Activated T-helper 1 cell treated with anti-CD3 and anti-CD28 coated beads, Interleukin-12 subunit alpha, Interleukin-12 subunit beta, Interleukin-2, Interleukin-4 antibody, amounts not matched to agents 30 ng/mL and 10 ng/mL and 1 ng/mL, durations not matched to agents 14 hours and 24 hours and 36 hours (primary cell): Measurements from ENCODE around the gene TULP3. TPM values are rescaled to one million over a fixed set of nuclear protein-coding genes. Genes with fewer than 3 reads are reported as not detected.

Experiments
- DNase-seq: peaks from one replicate; pipeline ENCODE4 v3.0.0; 2021; ENCODE audit warnings: low spot score
- H3K27ac Mint-ChIP-seq: one replicate; pipeline ENCODE4 v1.8.0; 2021; ENCODE audit warnings: mild to moderate bottlenecking, mixed read lengths
- H3K27me3 Mint-ChIP-seq: one replicate; pipeline ENCODE4 v1.8.0; 2022; ENCODE audit warnings: mild to moderate bottlenecking, moderate library complexity, mixed read lengths; ENCODE audit not compliant: insufficient read depth
- H3K36me3 Mint-ChIP-seq: one replicate; pipeline ENCODE4 v1.8.0; 2021; ENCODE audit warnings: low read depth, mixed read lengths
- H3K4me1 Mint-ChIP-seq: one replicate; pipeline ENCODE4 v1.8.0; 2021; ENCODE audit warnings: low read depth, mixed read lengths
- H3K4me3 Mint-ChIP-seq: one replicate; pipeline ENCODE4 v1.8.0; 2021; ENCODE audit warnings: mild to moderate bottlenecking, moderate library complexity, mixed read lengths
- H3K9me3 Mint-ChIP-seq: one replicate; pipeline ENCODE4 v1.8.0; 2021; ENCODE audit warnings: mixed read lengths
- intact Hi-C: fragments of 100-400 bp; cut with micrococcal nuclease; formaldehyde crosslinking; loops from one replicate; pipeline ENCODE4 v1.15.1; 2024
- total RNA-seq: library from RNA; stranded (reverse); gene quantifications from 2 replicates; pipeline ENCODE4 v1.2.3, GENCODE V29; 2022

The TULP3 gene
- total RNA-seq, 1 donor from 2014 or later, result 8.6 TPM

GRCh38 chr12:2886768-2887450 is 3.8 kb upstream of the TULP3 start:
- intact Hi-C loops, result no loop called here
- no peaks in the 10 kb centered on the region for H3K27me3 Mint-ChIP-seq
- DNase-seq, result no peak
- peaks cover 37% of the 10 kb centered on the region for H3K4me1 Mint-ChIP-seq
- peaks cover 30% of the 10 kb centered on the region for H3K36me3 Mint-ChIP-seq
- H3K4me3 Mint-ChIP-seq, result no peak overlapping the region
- no peaks in the 10 kb centered on the region for H3K9me3 Mint-ChIP-seq
- H3K27ac Mint-ChIP-seq, result no peak overlapping the region

GRCh38 chr12:2890001-2890387 is 697 bp upstream of the TULP3 start:
- no peaks in the 10 kb centered on the region for H3K27me3 Mint-ChIP-seq
- peaks cover 30% of the 10 kb centered on the region for H3K4me1 Mint-ChIP-seq
- intact Hi-C loops, result loop anchor here (1.0 to 5.0 kb wide), 9 partner anchors 13 to 982 kb away; partner anchors contain the start of genes DCP1B, FKBP4, FOXM1 and ITFG2
- no peak for DNase-seq
- no peaks in the 10 kb centered on the region for H3K9me3 Mint-ChIP-seq
- peaks cover 24% of the 10 kb centered on the region for H3K36me3 Mint-ChIP-seq
- H3K27ac Mint-ChIP-seq, result peak overlapping the region; percentile 88
- peak overlapping the region; percentile 91 for H3K4me3 Mint-ChIP-seq

- H3K36me3 Mint-ChIP-seq, result peaks cover 16% of the 10 kb centered on the region
- H3K4me1 Mint-ChIP-seq, result peaks cover 27% of the 10 kb centered on the region
- H3K27me3 Mint-ChIP-seq, result no peaks in the 10 kb centered on the region
- peak overlapping the region; percentile 91 for H3K4me3 Mint-ChIP-seq
- DNase-seq, result no peak
- H3K9me3 Mint-ChIP-seq, result no peaks in the 10 kb centered on the region
- intact Hi-C loops, result loop anchor here (2.0 to 5.0 kb wide), 5 partner anchors 69 to 981 kb away; partner anchors contain the start of genes DCP1B, PARP11 and TSPAN9
- no peak overlapping the region for H3K27ac Mint-ChIP-seq
Measured at GRCh38 chr12:2891240-2892053, 756 bp downstream of the TULP3 start.

- H3K4me3 Mint-ChIP-seq, result peak overlapping the region; percentile 91
- intact Hi-C loops, result loop anchor here (5.0 kb wide), 1 partner anchor 980 kb away; the partner anchor contains the start of gene PARP11
- no peaks in the 10 kb centered on the region for H3K27me3 Mint-ChIP-seq
Measured at GRCh38 chr12:2892246-2892645, 1.6 kb downstream of the TULP3 start.

GRCh38 chr12:2893007-2893406 is 2.3 kb downstream of the TULP3 start:
- no peak for DNase-seq
- peak overlapping the region; percentile 73 for H3K4me3 Mint-ChIP-seq
- H3K27ac Mint-ChIP-seq, result no peak overlapping the region
- H3K4me1 Mint-ChIP-seq, result peaks cover 27% of the 10 kb centered on the region
- H3K9me3 Mint-ChIP-seq, result no peaks in the 10 kb centered on the region
- intact Hi-C loops, result loop anchor here (5.0 kb wide), 1 partner anchor 979 kb away; the partner anchor contains the start of gene PARP11
- no peaks in the 10 kb centered on the region for H3K27me3 Mint-ChIP-seq
- H3K36me3 Mint-ChIP-seq, result peaks cover 9% of the 10 kb centered on the region

More at GRCh38 chr12:2892246-2892645, 1.6 kb downstream of the TULP3 start:
- no peaks in the 10 kb centered on the region for H3K9me3 Mint-ChIP-seq
- DNase-seq, result no peak
- peaks cover 16% of the 10 kb centered on the region for H3K36me3 Mint-ChIP-seq
- peaks cover 27% of the 10 kb centered on the region for H3K4me1 Mint-ChIP-seq
- H3K27ac Mint-ChIP-seq, result no peak overlapping the region

- no peak overlapping the region for H3K4me3 Mint-ChIP-seq
- no peak for DNase-seq
- H3K9me3 Mint-ChIP-seq, result no peaks in the 10 kb centered on the region
- peaks cover 14% of the 10 kb centered on the region for H3K4me1 Mint-ChIP-seq
- intact Hi-C loops, result no loop called here
- no peaks in the 10 kb centered on the region for H3K27me3 Mint-ChIP-seq
- H3K36me3 Mint-ChIP-seq, result no peaks in the 10 kb centered on the region
- no peak overlapping the region for H3K27ac Mint-ChIP-seq
Measured at GRCh38 chr12:2895051-2895451, 4.4 kb downstream of the TULP3 start.

GRCh38 chr12:2895511-2895910 is 4.8 kb downstream of the TULP3 start:
- H3K4me3 Mint-ChIP-seq, result no peak overlapping the region
- no peaks in the 10 kb centered on the region for H3K27me3 Mint-ChIP-seq
- H3K4me1 Mint-ChIP-seq, result peaks cover 9% of the 10 kb centered on the region
- H3K27ac Mint-ChIP-seq, result no peak overlapping the region
- DNase-seq, result no peak
- intact Hi-C loops, result no loop called here
- H3K9me3 Mint-ChIP-seq, result no peaks in the 10 kb centered on the region
- H3K36me3 Mint-ChIP-seq, result no peaks in the 10 kb centered on the region

GRCh38 chr12:2897418-2897817 is 6.7 kb downstream of the TULP3 start:
- peaks cover 4% of the 10 kb centered on the region for H3K4me1 Mint-ChIP-seq
- H3K9me3 Mint-ChIP-seq, result no peaks in the 10 kb centered on the region
- H3K27ac Mint-ChIP-seq, result no peak overlapping the region
- H3K4me3 Mint-ChIP-seq, result no peak overlapping the region
- H3K27me3 Mint-ChIP-seq, result no peaks in the 10 kb centered on the region
- no peak for DNase-seq
- no peaks in the 10 kb centered on the region for H3K36me3 Mint-ChIP-seq
- intact Hi-C loops, result no loop called here

GRCh38 chr12:2900642-2901041 is 10.0 kb downstream of the TULP3 start:
- H3K27ac Mint-ChIP-seq, result no peak overlapping the region
- H3K27me3 Mint-ChIP-seq, result no peaks in the 10 kb centered on the region

GRCh38 chr12:2902272-2902880 is 11.7 kb downstream of the TULP3 start:
- Mint-ChIP-seq H3K27ac (no peak overlapping the region), H3K4me3 (no peak overlapping the region)

More at GRCh38 chr12:2900642-2901041, 10.0 kb downstream of the TULP3 start:
- H3K4me1 Mint-ChIP-seq, result no peaks in the 10 kb centered on the region
- no peaks in the 10 kb centered on the region for H3K36me3 Mint-ChIP-seq
- DNase-seq, result no peak
- H3K9me3 Mint-ChIP-seq, result no peaks in the 10 kb centered on the region
- intact Hi-C loops, result no loop called here
- H3K4me3 Mint-ChIP-seq, result no peak overlapping the region

GRCh38 chr12:2904260-2904659 is 13.6 kb downstream of the TULP3 start:
- H3K9me3 Mint-ChIP-seq, result no peaks in the 10 kb centered on the region
- no peak for DNase-seq
- intact Hi-C loops, result no loop called here
- no peak overlapping the region for H3K27ac Mint-ChIP-seq
- H3K27me3 Mint-ChIP-seq, result no peaks in the 10 kb centered on the region
- no peak overlapping the region for H3K4me3 Mint-ChIP-seq
- no peaks in the 10 kb centered on the region for H3K36me3 Mint-ChIP-seq
- H3K4me1 Mint-ChIP-seq, result no peaks in the 10 kb centered on the region

More at GRCh38 chr12:2902272-2902880, 11.7 kb downstream of the TULP3 start:
- Mint-ChIP-seq H3K27me3 (no peaks in the 10 kb centered on the region), H3K9me3 (no peaks in the 10 kb centered on the region), H3K36me3 (no peaks in the 10 kb centered on the region), H3K4me1 (no peaks in the 10 kb centered on the region)
- no peak for DNase-seq
- intact Hi-C loops, result no loop called here

GRCh38 chr12:2912216-2912575 is 21.5 kb downstream of the TULP3 start:
- Mint-ChIP-seq H3K4me1 (peaks cover 7% of the 10 kb centered on the region), H3K27ac (no peak overlapping the region), H3K36me3 (peaks cover 5% of the 10 kb centered on the region), H3K4me3 (no peak overlapping the region), H3K9me3 (no peaks in the 10 kb centered on the region), H3K27me3 (no peaks in the 10 kb centered on the region)
- intact Hi-C loops, result no loop called here
- DNase-seq, result no peak

GRCh38 chr12:2919249-2919648 is 28.6 kb downstream of the TULP3 start:
- no peak for DNase-seq
- Mint-ChIP-seq H3K27me3 (no peaks in the 10 kb centered on the region), H3K4me3 (no peak overlapping the region), H3K27ac (no peak overlapping the region), H3K4me1 (no peaks in the 10 kb centered on the region), H3K9me3 (no peaks in the 10 kb centered on the region), H3K36me3 (peaks cover 8% of the 10 kb centered on the region)
- intact Hi-C loops, result no loop called here
